Left lung (tissue), 10 donors: ENCODE measurements around the gene TOX2. TPM values are rescaled to one million over a fixed set of nuclear protein-coding genes. Genes with fewer than 3 reads are reported as not detected.
A peak's percentile ranks its signal among the peaks of the same experiment; 100 is the strongest.

ENCODE experiments used
- ATAC-seq: fragments of 200-7000 bp; cut with Tn5 transposase; one replicate; pipeline ENCODE4 v1.9.1; 2020; ENCODE audit warnings: moderate library complexity
- DNase-seq, 4 donors: peaks; one replicate each; pipeline ENCODE4 v3.0.0-alpha.2; 2013 to 2020
- H3K27ac ChIP-seq, 2 donors: fragments of 200-600 bp; sonication (generic) in 1 of 2; one replicate each; pipeline versions ENCODE4 v1.5.0 to v1.8.0; 2020 to 2021
- H3K27me3 ChIP-seq, 2 donors: fragments of 200-600 bp; sonication (generic) in 1 of 2; one replicate each; pipeline versions ENCODE4 v1.5.0 to v1.8.0; 2020 to 2021
- H3K36me3 ChIP-seq, 2 donors: fragments of 200-600 bp; sonication (generic) in 1 of 2; one replicate each; pipeline versions ENCODE4 v1.5.0 to v1.8.0; 2020 to 2021
- H3K4me1 ChIP-seq, 2 donors: fragments of 200-600 bp; one replicate each; pipeline ENCODE4 v1.8.0; 2021
- H3K4me3 ChIP-seq, 2 donors: fragments of 200-600 bp; sonication (generic) in 1 of 2; one replicate each; pipeline versions ENCODE4 v1.5.0 to v1.8.0; 2020 to 2021; ENCODE audit warnings: mild to moderate bottlenecking in 1 of 2
- H3K9me3 ChIP-seq, 2 donors: fragments of 200-600 bp; sonication (generic) in 1 of 2; one replicate each; pipeline versions ENCODE4 v1.5.0 to v1.8.0; 2020 to 2021
- CTCF ChIP-seq, 2 donors: fragments of 200-600 bp; sonication (generic) in 1 of 2; IDR thresholded peaks; one replicate each; pipeline versions ENCODE4 v1.5.0 to v1.8.0; 2021; ENCODE audit warnings: antibody characterized with exemption in 2 of 2
- intact Hi-C, 2 donors: fragments of 100-400 bp; cut with DNase I; formaldehyde crosslinking; loops; one replicate each; pipeline versions ENCODE4 v1.11.2 to v1.14.2; 2022
- polyA plus RNA-seq, 6 donors: library from polyadenylated mRNA; unstranded; fragments of 120-200 nt; gene quantifications; one replicate each; pipeline ENCODE4 v1.2.1, GENCODE V29; 2013; ENCODE audit not compliant: insufficient read length in 6 of 6
- total RNA-seq, 2 donors: library from RNA; stranded (reverse); fragmentation: NEBNext Ultra II Directional; extraction: Animal tissue kit (Norgen Biotek cat#: 25700); gene quantifications; one replicate each; pipeline ENCODE4 v1.2.1, GENCODE V29; 2021
- donor health status: DM: no; HTN: yes; CAD: no.
- donor health status: DM: no; HTN: no; CAD: no.

Gene TOX2
- total and polyA plus RNA-seq, 8 donors: 14.5 to 61.1 (median 41.3) TPM

GRCh38 chr20:44068316-44069201 lies 153.9 kb downstream of the TOX2 start:
- peak in 1 of 4 donors; percentile 85 for DNase-seq
- no peak for TF ChIP-seq CTCF (IDR thresholded peaks at IDR 0.05)
- intact Hi-C loops: no loop called here
- Histone ChIP-seq H3K27me3 (no peaks in the 10 kb centered on the region), H3K27ac (peak overlapping the region in 1 of 2 donors; percentile 92), H3K4me3 (peak overlapping the region in 1 of 2 donors; percentile 13), H3K36me3 (peaks cover 0 to 36% of the 10 kb centered on the region in 2 donors), H3K9me3 (no peaks in the 10 kb centered on the region), H3K4me1 (peaks cover 0 to 36% of the 10 kb centered on the region in 2 donors)
- peak; percentile 23 for ATAC-seq

DNA sequence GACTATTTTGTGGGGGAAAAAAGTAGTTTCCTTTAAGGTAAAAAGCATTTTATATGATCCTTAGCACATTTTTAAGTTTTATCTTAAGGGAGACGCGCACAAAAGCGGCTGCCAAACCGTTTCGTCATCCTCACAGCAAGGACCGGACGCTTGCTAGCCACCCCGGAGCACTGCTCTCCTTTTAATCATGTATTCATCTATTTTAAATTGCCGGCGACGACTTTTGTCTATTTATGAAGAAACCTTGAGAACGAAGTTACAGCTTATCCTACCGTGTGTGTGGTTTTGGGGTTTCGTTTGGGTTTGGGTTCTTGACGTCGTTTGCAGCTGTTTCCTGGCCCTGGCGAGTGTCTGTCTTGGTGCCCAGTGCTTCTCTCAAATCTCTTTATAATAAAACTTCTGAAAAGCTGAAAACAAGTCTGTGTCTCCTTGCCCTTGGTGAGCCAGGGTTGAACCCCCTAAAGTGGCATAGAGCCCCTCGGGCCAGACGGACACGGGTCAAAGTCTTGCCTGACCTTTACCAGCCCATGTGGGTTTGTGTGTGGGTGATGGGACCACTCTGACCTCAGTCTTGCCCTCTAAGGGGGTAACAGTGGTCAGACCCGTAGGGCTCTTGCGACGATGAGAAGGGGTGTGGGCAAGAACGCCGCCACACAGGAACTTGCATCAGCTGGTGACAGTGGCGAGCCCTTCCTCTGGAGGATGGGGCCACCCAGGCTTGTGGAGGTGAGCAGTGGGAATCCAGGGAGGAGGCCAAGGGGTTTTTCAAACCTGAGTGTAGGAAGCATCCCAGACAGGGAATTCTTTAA lies 154.8 kb downstream of the TOX2 start:
- ATAC-seq (no peak), DNase-seq (peak in 1 of 4 donors; percentile 88)
- Histone ChIP-seq H3K4me3 (peak overlapping the region in 1 of 2 donors; percentile 13), H3K9me3 (no peaks in the 10 kb centered on the region), H3K36me3 (peaks cover 0 to 36% of the 10 kb centered on the region in 2 donors), H3K4me1 (peaks cover 0 to 42% of the 10 kb centered on the region in 2 donors), H3K27ac (peak overlapping the region in 1 of 2 donors; percentile 92), H3K27me3 (no peaks in the 10 kb centered on the region)
- intact Hi-C loops: loop anchor here in 1 of 2 donors (10.0 kb wide), 1 partner anchor 225 kb away; no protein-coding TSS in a partner anchor
- no peak for TF ChIP-seq CTCF (IDR thresholded peaks at IDR 0.05)

- Histone ChIP-seq H3K4me3 (no peak overlapping the region), H3K27ac (peak overlapping the region in 1 of 2 donors; percentile 92), H3K36me3 (peaks cover 0 to 27% of the 10 kb centered on the region in 2 donors), H3K9me3 (no peaks in the 10 kb centered on the region), H3K27me3 (no peaks in the 10 kb centered on the region), H3K4me1 (peaks cover 0 to 49% of the 10 kb centered on the region in 2 donors)
- intact Hi-C loops: loop anchor here in 1 of 2 donors (10.0 kb wide), 1 partner anchor 226 kb away; no protein-coding TSS in a partner anchor
- DNase-seq: peak in 1 of 4 donors; percentile 32
- ATAC-seq: no peak
- no peak for TF ChIP-seq CTCF (IDR thresholded peaks at IDR 0.05)
Measured at GRCh38 chr20:44070139-44070900, 155.7 kb downstream of the TOX2 start.

- no peaks in the 10 kb centered on the region for H3K27me3 ChIP-seq
- intact Hi-C loops: loop anchor here in 1 of 2 donors (10.0 kb wide), 1 partner anchor 226 kb away; no protein-coding TSS in a partner anchor
- no peak for TF ChIP-seq CTCF (IDR thresholded peaks at IDR 0.05)
Measured at GRCh38 chr20:44071057-44071456, 156.4 kb downstream of the TOX2 start.

More at GRCh38 chr20:44071057-44071456, 156.4 kb downstream of the TOX2 start:
- Histone ChIP-seq H3K36me3 (peaks cover 0 to 20% of the 10 kb centered on the region in 2 donors), H3K4me3 (no peak overlapping the region), H3K4me1 (peaks cover 0 to 49% of the 10 kb centered on the region in 2 donors), H3K9me3 (no peaks in the 10 kb centered on the region), H3K27ac (no peak overlapping the region)
- no peak for ATAC-seq
- DNase-seq: peak in 1 of 4 donors; percentile 11
